SK-N-SH (cell line): Measurements from ENCODE around the gene RGPD4.
"Not testable (repeated sequence)": the region's sequence is repeated elsewhere in the genome, so short reads cannot be mapped to it uniquely, and the experiment has no call there.

Source experiments
- CHD2 ChIP-seq: fragments of 150-350 bp; IDR thresholded peaks from 2 replicates; pipeline ENCODE4 v1.6.1; 2018; ENCODE audit warnings: low read length; ENCODE audit not compliant: partially characterized antibody
- EP300 ChIP-seq, 2 experiments: IDR thresholded peaks; 2 replicates each; pipeline versions ENCODE4 v1.4.0 to v1.6.1; 2012; ENCODE audit warnings: borderline replicate concordance in 1 of 2, low read depth in 1 of 2, low read length in 1 of 2
- EZH2phosphoT487 ChIP-seq: fragments of 200-600 bp; sonication (generic); IDR thresholded peaks from 2 replicates; pipeline ENCODE4 v1.6.1; 2017; ENCODE audit warnings: low read depth, mixed run types, mild to moderate bottlenecking, antibody characterized with exemption, moderate library complexity, borderline replicate concordance
- FOXJ3 ChIP-seq: sonication (generic); formaldehyde crosslinking; IDR thresholded peaks from 2 replicates; pipeline ENCODE4 v1.5.1; 2020; ENCODE audit warnings: mild to moderate bottlenecking, missing genetic modification reagents
- JUND ChIP-seq: IDR thresholded peaks from 2 replicates; pipeline ENCODE4 v1.4.0; 2012
- NRF1 ChIP-seq: IDR thresholded peaks from 2 replicates; pipeline ENCODE4 v1.6.1; 2012; ENCODE audit warnings: low read depth, mild to moderate bottlenecking, low read length
- TF ChIP-seq, protein P1 (sequence below): fragments of 200-600 bp; sonication (generic); IDR thresholded peaks from 2 replicates; pipeline ENCODE4 v1.6.1; 2017; ENCODE audit warnings: antibody characterized with exemption, mild to moderate bottlenecking, moderate library complexity
- TF ChIP-seq, protein P2 (sequence below): IDR thresholded peaks from 2 replicates; pipeline ENCODE4 v1.4.0; 2012; ENCODE audit warnings: low read depth, borderline replicate concordance
- TF ChIP-seq, protein P3 (sequence below): IDR thresholded peaks from 2 replicates; pipeline ENCODE4 v1.6.1; 2012; ENCODE audit warnings: mild to moderate bottlenecking, low read depth, low read length, moderate library complexity

DNA sequence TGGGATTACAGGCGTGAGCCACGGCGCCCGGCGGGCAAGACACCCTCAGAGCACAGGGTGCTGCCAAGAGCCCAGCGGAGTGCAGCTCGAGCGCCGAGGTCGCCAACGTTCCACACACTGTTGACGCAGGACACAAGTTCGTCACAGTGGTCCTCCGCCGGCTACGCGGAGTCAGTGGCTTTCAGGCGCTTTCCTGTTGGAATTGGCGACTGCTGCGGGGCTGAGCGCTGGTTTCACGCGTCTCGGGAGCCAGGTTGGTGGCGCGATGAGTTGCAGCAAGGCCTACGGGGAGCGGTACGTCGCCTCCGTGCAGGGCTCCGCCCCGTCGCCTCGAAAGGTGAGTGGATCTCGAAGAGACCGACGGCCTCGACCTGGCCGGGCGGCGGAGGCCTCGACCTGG is at the start of gene RGPD4:
- TF ChIP-seq, protein P1, sequence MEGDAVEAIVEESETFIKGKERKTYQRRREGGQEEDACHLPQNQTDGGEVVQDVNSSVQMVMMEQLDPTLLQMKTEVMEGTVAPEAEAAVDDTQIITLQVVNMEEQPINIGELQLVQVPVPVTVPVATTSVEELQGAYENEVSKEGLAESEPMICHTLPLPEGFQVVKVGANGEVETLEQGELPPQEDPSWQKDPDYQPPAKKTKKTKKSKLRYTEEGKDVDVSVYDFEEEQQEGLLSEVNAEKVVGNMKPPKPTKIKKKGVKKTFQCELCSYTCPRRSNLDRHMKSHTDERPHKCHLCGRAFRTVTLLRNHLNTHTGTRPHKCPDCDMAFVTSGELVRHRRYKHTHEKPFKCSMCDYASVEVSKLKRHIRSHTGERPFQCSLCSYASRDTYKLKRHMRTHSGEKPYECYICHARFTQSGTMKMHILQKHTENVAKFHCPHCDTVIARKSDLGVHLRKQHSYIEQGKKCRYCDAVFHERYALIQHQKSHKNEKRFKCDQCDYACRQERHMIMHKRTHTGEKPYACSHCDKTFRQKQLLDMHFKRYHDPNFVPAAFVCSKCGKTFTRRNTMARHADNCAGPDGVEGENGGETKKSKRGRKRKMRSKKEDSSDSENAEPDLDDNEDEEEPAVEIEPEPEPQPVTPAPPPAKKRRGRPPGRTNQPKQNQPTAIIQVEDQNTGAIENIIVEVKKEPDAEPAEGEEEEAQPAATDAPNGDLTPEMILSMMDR, result not testable (repeated sequence)
- not testable (repeated sequence) for TF ChIP-seq FOXJ3; NRF1; EZH2phosphoT487; EP300 (IDR thresholded peaks at IDR 0.05; ENCODE audit: borderline replicate concordance in 1 of 2, low read depth in 1 of 2, low read length in 1 of 2); CHD2; JUND
- TF ChIP-seq, protein P2, sequence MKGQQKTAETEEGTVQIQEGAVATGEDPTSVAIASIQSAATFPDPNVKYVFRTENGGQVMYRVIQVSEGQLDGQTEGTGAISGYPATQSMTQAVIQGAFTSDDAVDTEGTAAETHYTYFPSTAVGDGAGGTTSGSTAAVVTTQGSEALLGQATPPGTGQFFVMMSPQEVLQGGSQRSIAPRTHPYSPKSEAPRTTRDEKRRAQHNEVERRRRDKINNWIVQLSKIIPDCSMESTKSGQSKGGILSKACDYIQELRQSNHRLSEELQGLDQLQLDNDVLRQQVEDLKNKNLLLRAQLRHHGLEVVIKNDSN, result not testable (repeated sequence)
- TF ChIP-seq, protein P3, sequence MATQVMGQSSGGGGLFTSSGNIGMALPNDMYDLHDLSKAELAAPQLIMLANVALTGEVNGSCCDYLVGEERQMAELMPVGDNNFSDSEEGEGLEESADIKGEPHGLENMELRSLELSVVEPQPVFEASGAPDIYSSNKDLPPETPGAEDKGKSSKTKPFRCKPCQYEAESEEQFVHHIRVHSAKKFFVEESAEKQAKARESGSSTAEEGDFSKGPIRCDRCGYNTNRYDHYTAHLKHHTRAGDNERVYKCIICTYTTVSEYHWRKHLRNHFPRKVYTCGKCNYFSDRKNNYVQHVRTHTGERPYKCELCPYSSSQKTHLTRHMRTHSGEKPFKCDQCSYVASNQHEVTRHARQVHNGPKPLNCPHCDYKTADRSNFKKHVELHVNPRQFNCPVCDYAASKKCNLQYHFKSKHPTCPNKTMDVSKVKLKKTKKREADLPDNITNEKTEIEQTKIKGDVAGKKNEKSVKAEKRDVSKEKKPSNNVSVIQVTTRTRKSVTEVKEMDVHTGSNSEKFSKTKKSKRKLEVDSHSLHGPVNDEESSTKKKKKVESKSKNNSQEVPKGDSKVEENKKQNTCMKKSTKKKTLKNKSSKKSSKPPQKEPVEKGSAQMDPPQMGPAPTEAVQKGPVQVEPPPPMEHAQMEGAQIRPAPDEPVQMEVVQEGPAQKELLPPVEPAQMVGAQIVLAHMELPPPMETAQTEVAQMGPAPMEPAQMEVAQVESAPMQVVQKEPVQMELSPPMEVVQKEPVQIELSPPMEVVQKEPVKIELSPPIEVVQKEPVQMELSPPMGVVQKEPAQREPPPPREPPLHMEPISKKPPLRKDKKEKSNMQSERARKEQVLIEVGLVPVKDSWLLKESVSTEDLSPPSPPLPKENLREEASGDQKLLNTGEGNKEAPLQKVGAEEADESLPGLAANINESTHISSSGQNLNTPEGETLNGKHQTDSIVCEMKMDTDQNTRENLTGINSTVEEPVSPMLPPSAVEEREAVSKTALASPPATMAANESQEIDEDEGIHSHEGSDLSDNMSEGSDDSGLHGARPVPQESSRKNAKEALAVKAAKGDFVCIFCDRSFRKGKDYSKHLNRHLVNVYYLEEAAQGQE, result not testable (repeated sequence)
